ENCODE measurements around the gene WSB1.

- TF ChIP-seq CTCF (IDR thresholded peaks at IDR 0.05; ENCODE audit: low read length) (no peak), EZH2 (IDR thresholded peaks at IDR 0.05; ENCODE audit: borderline replicate concordance, low read length) (no peak)
Observed at GRCh38 chr17:27336184-27336583, 42.3 kb downstream of the WSB1 start.
